NCI-H345 (cell line): Measurements from ENCODE around the gene ZFC3H1.
A peak's percentile ranks its signal among the peaks of the same experiment; 100 is the strongest.

Source experiments
- DNase-seq: peaks from one replicate; lab custom pipeline; 2025; lab: John Stamatoyannopoulos, UW

ZFC3H1 gene

GRCh38 chr12:71627438-71628002 lies 36.1 kb downstream of the ZFC3H1 start:
- DNase-seq, result no peak

GRCh38 chr12:71626768-71627167 lies 36.9 kb downstream of the ZFC3H1 start:
- no peak for DNase-seq

GRCh38 chr12:71626098-71626497 lies 37.5 kb downstream of the ZFC3H1 start:
- no peak for DNase-seq

GRCh38 chr12:71625476-71625875 lies 38.2 kb downstream of the ZFC3H1 start:
- DNase-seq, result no peak

GRCh38 chr12:71621938-71622337 lies 41.7 kb downstream of the ZFC3H1 start:
- DNase-seq, result no peak

GRCh38 chr12:71610031-71610795 lies 53.4 kb downstream of the ZFC3H1 start:
- DNase-seq, result no peak

GRCh38 chr12:71607494-71608330 lies 55.9 kb downstream of the ZFC3H1 start:
- DNase-seq, result no peak

GRCh38 chr12:71605039-71605438 lies 58.6 kb downstream of the ZFC3H1 start:
- DNase-seq, result no peak

- DNase-seq, result no peak
These were observed 60.7 kb downstream of the ZFC3H1 start for GRCh38 chr12:71602761-71603577.

GRCh38 chr12:71601546-71601945 lies 62.1 kb downstream of the ZFC3H1 start:
- no peak for DNase-seq

GRCh38 chr12:71599210-71599609 lies 64.4 kb downstream of the ZFC3H1 start:
- peak; percentile 38 for DNase-seq

GRCh38 chr12:71594214-71594948 lies 69.3 kb downstream of the ZFC3H1 start:
- DNase-seq, result no peak

- DNase-seq, result no peak
These were observed 70.8 kb downstream of the ZFC3H1 start for GRCh38 chr12:71592841-71593240.

GRCh38 chr12:71591601-71592000 lies 72.0 kb downstream of the ZFC3H1 start:
- DNase-seq, result no peak

GRCh38 chr12:71589478-71589881 lies 74.2 kb downstream of the ZFC3H1 start:
- DNase-seq, result no peak

- no peak for DNase-seq
These were observed 76.6 kb downstream of the ZFC3H1 start for GRCh38 chr12:71587012-71587411.

- no peak for DNase-seq
These were observed 78.4 kb downstream of the ZFC3H1 start for GRCh38 chr12:71585218-71585617.

GRCh38 chr12:71584356-71584755 lies 79.3 kb downstream of the ZFC3H1 start:
- DNase-seq, result no peak

- DNase-seq, result no peak
These were observed 80.7 kb downstream of the ZFC3H1 start for GRCh38 chr12:71582925-71583324.

GRCh38 chr12:71581206-71581605 lies 82.4 kb downstream of the ZFC3H1 start:
- DNase-seq, result no peak

GRCh38 chr12:71578694-71579258 lies 84.9 kb downstream of the ZFC3H1 start:
- DNase-seq, result no peak
